ENCODE results near the gene MYO5A.

DNA sequence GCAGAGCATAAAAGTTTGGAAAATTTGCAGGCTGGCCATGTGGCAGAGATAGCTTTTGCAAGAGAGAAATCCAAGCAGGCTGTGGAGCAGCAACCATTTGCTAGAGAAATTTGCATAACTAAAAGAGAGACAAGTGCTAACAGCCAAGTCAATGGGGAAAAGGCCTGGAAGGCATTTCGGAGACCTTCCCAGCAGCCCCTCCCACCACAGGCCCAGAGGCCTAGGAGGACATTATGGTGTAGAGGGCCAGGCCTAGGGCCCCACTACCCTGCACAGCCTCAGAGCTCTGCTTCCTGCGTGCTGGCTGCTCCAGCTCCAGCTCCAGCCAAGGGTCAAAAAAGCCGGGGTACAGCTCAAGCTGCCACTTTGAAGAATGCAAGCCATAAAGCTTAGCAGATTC lies 82.7 kb downstream of the MYO5A start:
- TF ChIP-seq, protein P1, sequence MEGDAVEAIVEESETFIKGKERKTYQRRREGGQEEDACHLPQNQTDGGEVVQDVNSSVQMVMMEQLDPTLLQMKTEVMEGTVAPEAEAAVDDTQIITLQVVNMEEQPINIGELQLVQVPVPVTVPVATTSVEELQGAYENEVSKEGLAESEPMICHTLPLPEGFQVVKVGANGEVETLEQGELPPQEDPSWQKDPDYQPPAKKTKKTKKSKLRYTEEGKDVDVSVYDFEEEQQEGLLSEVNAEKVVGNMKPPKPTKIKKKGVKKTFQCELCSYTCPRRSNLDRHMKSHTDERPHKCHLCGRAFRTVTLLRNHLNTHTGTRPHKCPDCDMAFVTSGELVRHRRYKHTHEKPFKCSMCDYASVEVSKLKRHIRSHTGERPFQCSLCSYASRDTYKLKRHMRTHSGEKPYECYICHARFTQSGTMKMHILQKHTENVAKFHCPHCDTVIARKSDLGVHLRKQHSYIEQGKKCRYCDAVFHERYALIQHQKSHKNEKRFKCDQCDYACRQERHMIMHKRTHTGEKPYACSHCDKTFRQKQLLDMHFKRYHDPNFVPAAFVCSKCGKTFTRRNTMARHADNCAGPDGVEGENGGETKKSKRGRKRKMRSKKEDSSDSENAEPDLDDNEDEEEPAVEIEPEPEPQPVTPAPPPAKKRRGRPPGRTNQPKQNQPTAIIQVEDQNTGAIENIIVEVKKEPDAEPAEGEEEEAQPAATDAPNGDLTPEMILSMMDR (IDR thresholded peaks at IDR 0.05; ENCODE audit: insufficient read depth, low read length, poor library complexity, severe bottlenecking): no peak
- no peak for TF ChIP-seq EZH2phosphoT487 (conservative IDR thresholded peaks at IDR 0.05; ENCODE audit: low read length)

All from SU-DHL-6 (cell line).